ENCODE results near the gene KPTN. TPM values are rescaled to one million over a fixed set of nuclear protein-coding genes. Genes with fewer than 3 reads are reported as not detected.

KPTN gene
- polyA plus RNA-seq, 3 donors, result 9.5 to 9.7 (median 9.5) TPM

- Histone ChIP-seq H3K27ac (ENCODE audit: low read depth in 1 of 2, low read length in 2 of 2) (no peak overlapping the region), H3K4me1 (ENCODE audit: control insufficient read depth in 1 of 2, insufficient read depth in 2 of 2, low read length in 2 of 2) (no peaks in the 10 kb centered on the region), H2AFZ (ENCODE audit: insufficient read depth, low read depth, low read length, poor library complexity, severe bottlenecking) (no peak overlapping the region), H3K27me3 (ENCODE audit: control insufficient read depth in 2 of 2, insufficient read depth in 2 of 2, low read length in 2 of 2) (no peaks in the 10 kb centered on the region), H4K20me1 (ENCODE audit: insufficient read depth, low read length) (peaks cover 39% of the 10 kb centered on the region), H3K9ac (ENCODE audit: insufficient read depth, low read length, poor library complexity, severe bottlenecking) (no peak overlapping the region), H3K4me3 (replicated peaks in 1 of 3; ENCODE audit: low read depth in 2 of 3, low read length in 3 of 3) (no peak overlapping the region), H3K4me2 (replicated peaks; ENCODE audit: extremely low read depth, low read length, poor library complexity, severe bottlenecking) (no peak overlapping the region), H3K9me3 (replicated peaks in 1 of 2; ENCODE audit: control insufficient read depth in 1 of 2, insufficient read depth in 1 of 2, low read length in 2 of 2) (no peaks in the 10 kb centered on the region), H3K79me2 (ENCODE audit: insufficient read depth, low read length) (no peaks in the 10 kb centered on the region), H3K36me3 (replicated peaks in 1 of 2; ENCODE audit: control insufficient read depth in 1 of 2, insufficient read depth in 2 of 2, low read length in 2 of 2) (peaks cover 67 to 80% of the 10 kb centered on the region in 2 donors)
- H3K27ac Mint-ChIP-seq, result peak overlapping the region in 2 of 7 donors; percentile 7 to 43
- 83% methylated on average over 1 of the region's 3 CpGs for WGBS (ENCODE audit: insufficient coverage)
- intact Hi-C loops (cut with micrococcal nuclease), result no loop called here
- H3K36me3 Mint-ChIP-seq, result peaks cover 57 to 76% of the 10 kb centered on the region in 2 donors
- peaks cover 6% of the 10 kb centered on the region for H3K4me1 Mint-ChIP-seq
- no peak for DNase-seq
- no peak overlapping the region for H3K4me3 Mint-ChIP-seq
- H3K27me3 Mint-ChIP-seq (ENCODE audit: low read depth in 3 of 3), result peaks cover 0 to 6% (median 0%) of the 10 kb centered on the region in 3 donors
- TF ChIP-seq CTCF (IDR thresholded peaks at IDR 0.05), result no peak
- H3K9me3 Mint-ChIP-seq, result no peaks in the 10 kb centered on the region
These were observed 6.8 kb upstream of the KPTN start for GRCh38 chr19:47490847-47491246.

- intact Hi-C loops (cut with micrococcal nuclease), result no loop called here
- no peak for DNase-seq
- H2AFZ ChIP-seq (ENCODE audit: insufficient read depth, low read depth, low read length, poor library complexity, severe bottlenecking), result no peak overlapping the region
- Mint-ChIP-seq H3K4me3 (no peak overlapping the region), H3K27me3 (ENCODE audit: low read depth in 3 of 3) (peaks cover 0 to 4% (median 0%) of the 10 kb centered on the region in 3 donors), H3K9me3 (no peaks in the 10 kb centered on the region), H3K36me3 (peaks cover 57 to 73% of the 10 kb centered on the region in 2 donors), H3K27ac (peak overlapping the region in 1 of 7 donors; percentile 70), H3K4me1 (peaks cover 12% of the 10 kb centered on the region)
- H3K9me3 ChIP-seq (replicated peaks in 1 of 2; ENCODE audit: control insufficient read depth in 1 of 2, insufficient read depth in 1 of 2, low read length in 2 of 2), result no peaks in the 10 kb centered on the region
- no peak for TF ChIP-seq CTCF (IDR thresholded peaks at IDR 0.05)
- 98% methylated on average over 6 of the region's 7 CpGs for WGBS (ENCODE audit: insufficient coverage)
- no peaks in the 10 kb centered on the region for H3K27me3 ChIP-seq (ENCODE audit: control insufficient read depth in 2 of 2, insufficient read depth in 2 of 2, low read length in 2 of 2)
- peaks cover 59 to 71% of the 10 kb centered on the region in 2 donors for H3K36me3 ChIP-seq (replicated peaks in 1 of 2; ENCODE audit: control insufficient read depth in 1 of 2, insufficient read depth in 2 of 2, low read length in 2 of 2)
- no peak overlapping the region for H3K9ac ChIP-seq (ENCODE audit: insufficient read depth, low read length, poor library complexity, severe bottlenecking)
- H3K4me2 ChIP-seq (replicated peaks; ENCODE audit: extremely low read depth, low read length, poor library complexity, severe bottlenecking), result no peak overlapping the region
- H3K27ac ChIP-seq (ENCODE audit: low read depth in 1 of 2, low read length in 2 of 2), result no peak overlapping the region
- no peak overlapping the region for H3K4me3 ChIP-seq (replicated peaks in 1 of 3; ENCODE audit: low read depth in 2 of 3, low read length in 3 of 3)
- peaks cover 31% of the 10 kb centered on the region for H4K20me1 ChIP-seq (ENCODE audit: insufficient read depth, low read length)
- peaks cover under 1 to 3% of the 10 kb centered on the region in 2 donors for H3K4me1 ChIP-seq (ENCODE audit: control insufficient read depth in 1 of 2, insufficient read depth in 2 of 2, low read length in 2 of 2)
- no peaks in the 10 kb centered on the region for H3K79me2 ChIP-seq (ENCODE audit: insufficient read depth, low read length)
These were observed 6.0 kb upstream of the KPTN start for GRCh38 chr19:47490031-47490430.
